ENCODE results near the gene CD96. TPM values are rescaled to one million over a fixed set of nuclear protein-coding genes. Genes with fewer than 3 reads are reported as not detected.
A peak's percentile ranks its signal among the peaks of the same experiment; 100 is the strongest.
"Not testable (repeated sequence)": the region's sequence is repeated elsewhere in the genome, so short reads cannot be mapped to it uniquely, and the experiment has no call there.

Gene CD96
- total RNA-seq, 1 donor from 2014 or later: 5.6 TPM

GRCh38 chr3:111667621-111668239, 125.7 kb downstream of the CD96 start:
- H3K4me1 ChIP-seq: peaks cover 15% of the 10 kb centered on the region
- H3K36me3 ChIP-seq: no peaks in the 10 kb centered on the region
- H3K27ac ChIP-seq: peak overlapping the region; percentile 50
- TF ChIP-seq CTCF (IDR thresholded peaks at IDR 0.05): no peak
- ATAC-seq (peak; percentile 90 to 92), DNase-seq (peak; percentile 65)
- H3K4me3 ChIP-seq: no peak overlapping the region
- H3K9me3 ChIP-seq: no peaks in the 10 kb centered on the region
- intact Hi-C loops (cut with DNase I): no loop called here
- no peaks in the 10 kb centered on the region for H3K27me3 ChIP-seq (ENCODE audit: low read depth)

- no peaks in the 10 kb centered on the region for H3K9me3 ChIP-seq
- DNase-seq (no peak), ATAC-seq (no peak)
- no peak for TF ChIP-seq CTCF (IDR thresholded peaks at IDR 0.05)
- intact Hi-C loops (cut with DNase I): no loop called here
- H3K27ac ChIP-seq: no peak overlapping the region
- H3K27me3 ChIP-seq (ENCODE audit: low read depth): no peaks in the 10 kb centered on the region
- H3K4me3 ChIP-seq: no peak overlapping the region
- H3K4me1 ChIP-seq: peaks cover 15% of the 10 kb centered on the region
- no peaks in the 10 kb centered on the region for H3K36me3 ChIP-seq
Measured at GRCh38 chr3:111668326-111668725, 126.3 kb downstream of the CD96 start.

- H3K4me3 ChIP-seq: no peak overlapping the region
- TF ChIP-seq CTCF (IDR thresholded peaks at IDR 0.05): peak; percentile 77
- no peak overlapping the region for H3K27ac ChIP-seq
- no peaks in the 10 kb centered on the region for H3K27me3 ChIP-seq (ENCODE audit: low read depth)
- intact Hi-C loops (cut with DNase I): no loop called here
- peaks cover 19% of the 10 kb centered on the region for H3K4me1 ChIP-seq
- no peaks in the 10 kb centered on the region for H3K9me3 ChIP-seq
- ATAC-seq (peak; percentile 82 to 90), DNase-seq (no peak)
- no peaks in the 10 kb centered on the region for H3K36me3 ChIP-seq
Measured at GRCh38 chr3:111668888-111669488, 127.0 kb downstream of the CD96 start.

- Histone ChIP-seq H3K36me3 (no peaks in the 10 kb centered on the region), H3K4me3 (no peak overlapping the region), H3K9me3 (no peaks in the 10 kb centered on the region), H3K4me1 (peaks cover 23% of the 10 kb centered on the region), H3K27me3 (ENCODE audit: low read depth) (no peaks in the 10 kb centered on the region), H3K27ac (no peak overlapping the region)
- no peak for ATAC-seq
- DNase-seq: no peak
- TF ChIP-seq CTCF (IDR thresholded peaks at IDR 0.05): no peak
- intact Hi-C loops (cut with DNase I): no loop called here
Measured at GRCh38 chr3:111669926-111670630, 128.1 kb downstream of the CD96 start.

- peaks cover 37% of the 10 kb centered on the region for H3K4me1 ChIP-seq
- DNase-seq; intact Hi-C loops (cut with DNase I); H3K36me3 ChIP-seq; H3K27ac ChIP-seq; H3K27me3 ChIP-seq (ENCODE audit: low read depth); ATAC-seq; H3K9me3 ChIP-seq; H3K4me3 ChIP-seq: not testable (repeated sequence)
Measured at GRCh38 chr3:111672461-111672860, 130.5 kb downstream of the CD96 start.

GRCh38 chr3:111675846-111676210, 133.8 kb downstream of the CD96 start:
- no peaks in the 10 kb centered on the region for H3K27me3 ChIP-seq (ENCODE audit: low read depth)
- ATAC-seq (no peak), DNase-seq (no peak)
- no peaks in the 10 kb centered on the region for H3K36me3 ChIP-seq
- no peak for TF ChIP-seq CTCF (IDR thresholded peaks at IDR 0.05)
- peaks cover 22% of the 10 kb centered on the region for H3K4me1 ChIP-seq
- H3K27ac ChIP-seq: no peak overlapping the region
- intact Hi-C loops (cut with DNase I): no loop called here
- H3K9me3 ChIP-seq: no peaks in the 10 kb centered on the region
- H3K4me3 ChIP-seq: no peak overlapping the region
